NOMO-1 treated with DMSO at 0.1 percent for 48 hours (cell line): ENCODE data around the gene AUP1.
A peak's percentile ranks its signal among the peaks of the same experiment; 100 is the strongest.

Experiments
- DNase-seq: peaks from one replicate; lab custom pipeline; 2025; ENCODE audit not compliant: unreplicated experiment; lab: John Stamatoyannopoulos, UW

The AUP1 gene

DNA sequence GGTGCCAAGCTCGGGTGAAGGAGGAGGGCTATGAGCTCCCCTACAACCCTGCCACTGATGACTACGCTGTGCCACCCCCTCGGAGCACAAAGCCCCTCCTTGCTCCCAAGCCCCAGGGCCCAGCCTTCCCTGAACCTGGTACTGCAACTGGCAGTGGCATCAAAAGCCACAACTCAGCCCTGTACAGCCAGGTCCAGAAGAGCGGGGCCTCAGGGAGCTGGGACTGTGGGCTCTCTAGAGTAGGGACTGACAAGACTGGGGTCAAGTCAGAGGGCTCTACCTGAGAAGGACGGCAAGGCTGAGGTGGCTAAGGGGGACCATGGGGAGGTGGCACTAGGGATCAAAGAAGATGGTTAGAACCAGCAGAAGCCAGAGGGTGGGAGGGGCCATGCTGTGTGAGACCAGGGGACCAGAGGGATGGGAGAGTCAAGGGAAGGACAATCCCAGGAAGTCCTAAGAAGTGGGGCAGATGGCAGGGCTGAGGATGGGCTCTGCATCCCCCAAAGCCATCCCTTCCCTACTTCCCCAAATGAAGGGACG, 27.4 kb upstream of the AUP1 start:
- DNase-seq, result no peak

DNA sequence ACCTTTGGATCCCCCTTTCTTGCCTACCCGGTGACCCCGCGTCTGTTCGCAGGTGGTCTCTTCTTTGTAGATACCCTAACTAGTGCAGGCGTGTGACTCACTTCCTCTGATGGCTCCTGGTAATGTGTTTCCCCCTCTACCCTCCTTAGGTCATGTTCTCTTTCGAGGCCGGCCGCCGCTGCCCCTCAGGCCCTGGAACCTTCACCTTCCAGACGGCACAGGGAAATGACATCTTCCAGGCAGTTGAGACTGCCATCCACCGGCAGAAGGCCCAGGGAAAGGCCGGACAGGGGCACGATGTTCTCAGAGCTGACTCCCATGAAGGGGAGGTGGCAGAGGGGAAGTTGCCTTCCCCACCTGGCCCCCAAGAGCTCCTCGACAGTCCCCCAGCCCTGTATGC, 26.7 kb upstream of the AUP1 start:
- DNase-seq, result no peak

DNA sequence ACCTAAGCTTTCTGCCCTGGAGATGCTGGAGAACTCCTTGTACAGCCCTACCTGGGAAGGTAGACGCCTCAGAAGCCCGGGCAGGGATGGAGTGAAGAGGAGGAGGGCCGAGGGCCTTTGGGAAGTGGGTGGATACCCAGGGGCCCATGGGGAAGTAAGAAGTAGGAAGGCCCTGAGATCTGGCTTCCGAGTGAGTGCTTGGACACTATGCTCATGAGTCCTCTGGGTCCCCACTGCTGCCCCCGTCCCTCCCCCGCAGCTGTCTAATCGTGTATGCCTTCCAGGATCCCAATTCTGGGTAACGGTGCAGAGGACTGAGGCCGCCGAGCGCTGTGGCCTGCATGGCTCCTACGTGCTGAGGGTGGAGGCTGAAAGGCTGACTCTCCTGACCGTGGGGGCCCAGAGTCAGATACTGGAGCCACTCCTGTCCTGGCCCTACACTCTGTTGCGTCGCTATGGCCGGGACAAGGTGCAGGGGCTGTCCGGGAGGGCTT, 26.2 kb upstream of the AUP1 start:
- peak; percentile 45 for DNase-seq

DNA sequence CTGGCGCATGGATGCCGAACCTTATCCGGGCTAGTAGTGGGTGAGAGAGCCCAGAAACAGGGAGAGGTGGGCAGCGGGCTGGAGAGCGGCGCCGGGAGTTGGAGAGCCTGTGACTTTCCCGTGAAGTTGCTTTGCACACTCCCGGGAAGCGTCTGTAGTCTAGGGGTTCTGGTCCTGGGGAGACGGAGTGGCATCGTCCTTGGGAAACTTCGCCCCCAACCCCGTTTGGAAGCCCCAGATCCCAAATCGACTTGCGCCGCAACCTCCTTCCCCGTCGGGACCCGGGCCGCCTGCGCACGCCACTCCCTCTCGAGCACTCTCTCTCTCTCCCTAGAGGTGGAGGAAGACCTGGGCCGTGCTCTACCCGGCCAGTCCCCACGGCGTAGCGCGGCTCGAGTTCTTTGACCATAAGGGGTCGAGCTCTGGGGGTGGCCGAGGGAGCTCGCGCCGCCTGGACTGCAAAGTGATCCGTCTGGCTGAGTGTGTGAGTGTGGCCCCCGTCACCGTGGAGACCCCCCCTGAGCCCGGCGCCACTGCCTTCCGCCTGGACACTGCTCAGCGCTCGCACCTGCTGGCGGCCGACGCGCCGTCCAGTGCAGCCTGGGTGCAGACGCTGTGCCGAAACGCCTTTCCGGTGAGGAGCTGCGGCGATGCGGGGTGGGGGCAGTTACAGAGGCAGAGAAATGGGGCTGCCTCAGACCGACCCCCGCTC, 25.5 kb upstream of the AUP1 start:
- DNase-seq, result peak; percentile 69

DNA sequence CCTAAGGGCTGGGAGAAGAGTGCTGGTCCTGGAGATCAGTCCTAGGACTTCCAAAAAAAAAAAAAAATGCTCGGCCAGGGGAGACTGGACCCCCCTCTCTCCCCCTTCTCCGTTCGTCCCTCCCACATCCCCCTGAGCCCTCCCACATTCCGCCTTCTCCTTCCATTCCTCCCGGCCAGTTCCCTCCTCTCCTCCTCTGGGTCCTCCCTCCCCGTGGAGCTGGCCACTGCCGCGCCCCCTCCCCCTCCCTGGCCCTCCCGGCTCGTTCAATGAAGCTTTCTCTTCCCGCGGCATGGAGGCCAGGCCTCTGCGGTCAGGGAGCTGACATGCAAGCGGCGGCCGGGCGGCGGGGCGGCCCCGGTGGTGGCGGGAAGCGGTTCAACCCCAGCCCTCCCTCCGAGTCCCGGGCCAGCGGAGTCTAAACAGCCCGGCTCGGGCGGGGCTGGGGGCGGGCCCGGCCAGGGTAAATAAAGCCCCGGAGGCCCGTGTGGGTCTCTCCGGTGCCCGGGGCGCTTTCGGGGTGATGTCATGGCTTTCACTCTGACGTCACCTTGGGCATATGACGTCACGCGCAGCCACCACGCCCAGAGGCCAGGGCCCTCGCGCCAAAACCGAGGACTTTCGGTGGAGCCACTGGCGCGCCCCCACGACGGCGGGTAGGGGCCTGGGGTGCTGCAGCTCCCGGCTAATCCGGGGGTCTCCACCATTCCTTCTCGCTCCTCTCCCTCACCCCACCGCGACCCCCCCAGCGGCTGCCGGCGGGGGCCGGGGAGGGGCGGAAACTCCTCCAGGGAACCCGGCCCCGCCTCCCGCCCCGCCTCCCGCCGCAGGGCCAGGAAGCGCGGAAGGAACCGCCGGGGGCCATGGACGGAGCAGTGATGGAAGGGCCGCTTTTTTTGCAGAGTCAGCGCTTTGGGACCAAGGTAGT, 24.6 kb upstream of the AUP1 start, which contains the start of the genes DOK1 and LOXL3:
DOK1 (plus strand) TSS at position 829 of the 928 bp plus-strand sequence; CDS start at position 864, 35 bp downstream.
LOXL3 (minus strand) TSS at position 51 of the 928 bp plus-strand sequence. CDS start 1,308 bp downstream, outside the sequence.
- peak; percentile 66 for DNase-seq

DNA sequence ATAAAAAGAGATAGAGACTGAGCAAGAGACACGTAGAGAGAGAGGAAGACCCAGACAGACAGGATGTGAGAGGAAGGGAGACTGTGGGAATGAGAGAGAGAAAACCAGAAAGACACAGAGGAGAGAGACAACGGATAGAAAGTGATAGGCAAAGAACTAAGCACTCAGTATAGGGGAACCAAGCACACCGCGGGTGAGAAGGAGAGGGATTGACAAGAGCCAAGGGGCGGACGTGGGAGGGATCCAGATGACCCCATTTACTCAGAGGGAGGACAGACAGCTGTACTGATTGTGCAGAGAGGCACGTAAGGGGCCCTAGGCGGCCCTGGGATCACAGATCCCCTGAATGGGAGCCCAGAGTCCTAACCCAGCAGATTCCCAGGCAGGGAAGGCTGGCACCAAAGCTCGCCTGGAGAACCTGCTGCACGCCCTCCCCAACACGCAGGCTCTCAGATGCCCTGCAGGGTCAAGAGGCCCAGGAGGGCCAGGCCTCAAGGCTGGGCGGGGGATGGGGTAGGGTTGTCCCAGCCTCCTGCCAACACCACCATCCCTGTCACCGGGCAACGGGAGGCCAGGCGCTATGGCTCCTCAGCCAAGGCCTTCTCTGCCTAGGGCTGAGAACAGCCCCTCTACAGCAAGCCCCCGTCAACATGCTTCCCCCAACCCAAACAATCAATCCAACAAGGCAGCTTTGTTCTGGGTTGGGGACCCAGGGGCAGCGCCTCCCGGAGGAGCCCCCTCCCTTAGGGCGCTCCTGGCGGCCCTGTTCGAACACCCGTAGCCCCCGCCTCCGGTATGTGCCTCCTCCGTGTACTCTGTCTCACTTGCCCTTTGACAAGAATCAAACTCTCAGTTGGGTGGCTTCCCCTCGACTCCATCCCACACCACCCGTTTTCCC, 23.7 kb upstream of the AUP1 start:
- no peak for DNase-seq

DNA sequence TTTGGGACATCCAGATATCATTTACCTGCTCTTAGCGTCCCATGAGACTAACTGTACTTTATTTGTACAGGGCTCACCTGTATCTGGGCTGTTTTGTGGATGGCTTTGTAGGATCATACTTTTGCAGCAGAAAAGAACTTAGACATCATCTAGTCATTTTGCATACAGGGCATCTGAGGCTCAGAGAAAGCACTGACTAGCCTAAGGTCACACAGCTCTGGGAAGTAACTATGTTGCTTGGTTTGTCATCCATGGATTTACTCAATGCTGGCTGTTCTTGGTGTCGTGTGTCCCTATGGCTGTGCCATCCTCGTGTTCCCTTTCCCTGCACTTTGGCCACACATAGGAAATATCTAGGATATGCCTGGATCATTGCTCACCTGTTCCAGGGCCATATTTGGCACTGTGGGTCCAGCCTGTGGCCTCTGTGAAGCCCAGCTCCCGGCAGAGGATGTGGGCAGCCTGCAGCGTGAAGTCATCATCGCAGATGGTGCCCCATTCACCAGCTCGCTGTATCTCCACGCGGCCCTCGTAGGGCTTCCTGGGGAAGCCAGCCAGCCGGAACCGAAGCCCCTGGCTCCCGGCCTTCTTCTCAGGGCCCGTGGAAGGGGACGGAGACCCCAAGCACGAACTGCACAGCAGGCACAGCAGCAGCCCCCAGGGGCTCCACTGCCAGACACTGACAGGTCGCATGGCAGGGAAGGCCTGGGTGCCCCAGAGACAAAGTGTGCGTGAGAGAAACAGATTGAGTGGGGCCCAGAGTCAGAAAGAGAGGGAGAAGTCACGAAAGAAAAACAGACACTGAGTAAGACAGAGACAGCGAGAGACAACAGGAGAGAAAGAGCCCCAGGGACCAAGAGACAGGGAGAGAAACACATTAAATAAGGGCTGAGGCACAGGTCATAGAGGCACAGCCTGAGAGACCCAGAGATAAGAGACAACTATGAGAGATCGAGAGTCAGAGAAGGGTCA, 22.7 kb upstream of the AUP1 start:
- DNase-seq, result no peak

DNA sequence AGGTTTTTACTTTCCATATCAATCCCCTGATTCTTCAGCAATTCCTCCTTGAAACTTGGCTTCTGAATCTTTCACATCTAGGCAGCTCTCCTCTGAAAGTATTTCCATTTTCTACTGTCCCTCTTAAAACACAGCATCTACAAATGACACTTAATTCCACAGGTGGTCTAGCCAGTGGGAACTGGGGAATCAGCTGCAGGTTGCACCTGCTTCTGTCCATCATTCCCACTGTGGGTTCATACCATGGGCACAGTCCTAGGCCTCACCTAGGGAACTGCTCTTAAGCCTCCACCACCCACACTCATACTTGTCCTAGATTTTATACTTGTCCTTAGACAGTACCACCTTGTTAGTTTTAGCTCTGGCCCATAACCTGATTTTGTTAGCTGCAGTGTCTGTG, 22.0 kb upstream of the AUP1 start:
- no peak for DNase-seq

DNA sequence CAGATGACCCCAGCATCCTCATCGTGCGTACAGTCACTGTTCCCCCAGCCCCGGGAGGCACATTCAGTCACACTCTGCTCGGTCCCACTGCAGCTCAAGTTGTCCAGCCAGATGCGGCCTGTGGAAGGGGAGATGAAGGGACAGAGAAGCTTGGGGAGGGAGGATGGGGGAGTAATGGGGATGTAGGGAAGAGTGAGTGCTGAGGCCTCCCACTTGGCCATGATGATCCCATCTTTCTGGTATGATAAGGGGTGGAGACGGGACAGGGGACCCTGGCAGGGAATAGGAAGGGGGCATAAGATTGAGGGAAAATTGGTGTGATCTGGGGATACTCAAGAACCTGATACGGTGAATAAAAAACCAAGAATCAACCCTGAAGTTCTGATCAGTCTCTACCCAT, 20.7 kb upstream of the AUP1 start:
- no peak for DNase-seq

DNA sequence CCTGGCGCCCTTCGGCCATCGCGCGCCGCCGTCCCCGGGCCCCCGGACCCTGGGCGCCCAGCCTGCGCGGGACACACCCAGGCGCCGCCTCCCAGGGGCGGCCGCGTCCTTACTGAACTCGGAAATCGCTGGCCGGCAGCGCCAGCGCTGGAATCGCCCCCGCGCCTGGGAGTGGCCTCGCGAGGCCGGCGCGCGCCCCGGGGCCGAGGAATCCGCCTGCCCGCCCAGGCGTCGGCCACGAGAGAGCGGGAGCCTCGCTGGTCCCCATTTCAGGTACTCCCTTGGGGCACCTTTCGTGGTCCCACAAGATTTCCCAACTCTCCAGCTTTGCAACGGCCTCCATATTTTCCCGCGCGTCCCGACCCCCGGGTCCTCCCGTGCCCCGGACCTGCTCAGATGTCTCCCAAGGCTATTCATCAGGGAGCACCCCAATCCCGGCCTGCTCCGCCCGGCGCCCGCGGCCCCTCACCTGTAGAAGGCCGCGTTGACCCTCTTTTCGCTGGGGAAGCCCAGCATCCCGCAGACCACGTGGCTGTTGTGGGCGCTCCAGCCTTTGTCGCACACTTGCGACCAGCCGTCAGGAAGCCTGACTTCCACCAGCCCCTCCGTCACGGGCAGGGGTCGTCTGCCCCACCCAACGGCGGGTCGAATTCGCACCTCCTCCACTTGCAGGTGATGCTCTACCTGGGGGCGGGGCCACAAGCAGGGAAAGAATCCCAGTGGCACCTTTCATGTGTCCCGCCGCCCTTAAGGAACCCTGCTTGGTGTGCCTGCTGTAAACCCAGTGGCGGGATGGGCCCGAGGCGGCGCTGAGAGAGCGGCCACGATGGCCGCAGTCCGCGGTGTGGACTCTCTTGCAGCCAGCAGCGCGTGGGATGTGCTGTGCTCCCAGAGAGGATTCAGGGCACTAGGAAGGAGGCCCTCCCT, 19.7 kb upstream of the AUP1 start:
- DNase-seq, result peak; percentile 32

DNA sequence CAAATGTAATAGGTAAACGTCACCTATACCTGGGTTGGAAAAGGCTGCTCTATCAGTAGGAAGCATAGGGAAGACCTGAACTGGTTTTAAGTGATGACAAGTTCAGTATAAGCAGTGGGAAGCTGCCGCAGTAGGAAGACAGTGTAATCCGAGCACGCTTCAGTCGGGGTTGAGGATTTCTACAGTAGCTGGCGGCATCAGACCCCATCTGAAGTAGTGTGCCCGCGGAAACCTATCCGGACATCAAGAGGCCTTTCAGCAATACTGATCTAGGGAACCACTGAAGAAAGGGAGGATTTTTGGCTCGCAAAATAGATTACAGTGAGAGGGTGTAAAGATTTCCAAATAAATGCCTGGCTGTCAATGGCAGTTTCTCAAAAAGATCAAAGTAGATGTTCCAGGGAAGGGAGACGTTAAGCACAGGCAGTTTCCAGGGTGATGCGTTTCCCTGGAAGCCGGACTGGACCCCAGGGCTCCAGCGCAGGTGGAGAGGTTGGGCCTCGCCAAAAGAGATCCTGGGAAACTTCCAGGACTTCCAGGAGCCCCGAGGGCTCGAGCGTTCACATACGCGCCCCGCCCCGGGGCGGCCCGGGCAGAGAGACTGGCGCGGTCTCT, 18.9 kb upstream of the AUP1 start:
- no peak for DNase-seq

DNA sequence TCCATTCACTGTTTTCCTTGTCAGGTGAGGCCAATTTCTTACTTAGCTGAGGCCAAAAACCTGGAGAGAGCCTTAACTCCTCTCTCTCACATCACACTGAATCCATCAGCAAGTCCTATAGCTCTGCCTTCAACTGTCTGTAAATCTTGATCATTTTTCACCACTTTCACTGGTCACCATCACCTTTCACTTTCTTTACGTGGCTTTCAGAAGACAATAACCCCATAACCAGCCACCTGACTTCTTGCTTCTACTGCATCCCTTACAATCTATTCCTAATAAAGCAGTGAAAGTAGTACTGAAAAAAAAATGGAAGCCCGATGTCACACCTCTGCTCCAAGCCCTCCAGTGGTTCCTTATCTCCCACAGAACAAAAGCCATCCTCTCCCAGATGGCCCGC, 16.5 kb upstream of the AUP1 start:
- DNase-seq, result no peak

DNA sequence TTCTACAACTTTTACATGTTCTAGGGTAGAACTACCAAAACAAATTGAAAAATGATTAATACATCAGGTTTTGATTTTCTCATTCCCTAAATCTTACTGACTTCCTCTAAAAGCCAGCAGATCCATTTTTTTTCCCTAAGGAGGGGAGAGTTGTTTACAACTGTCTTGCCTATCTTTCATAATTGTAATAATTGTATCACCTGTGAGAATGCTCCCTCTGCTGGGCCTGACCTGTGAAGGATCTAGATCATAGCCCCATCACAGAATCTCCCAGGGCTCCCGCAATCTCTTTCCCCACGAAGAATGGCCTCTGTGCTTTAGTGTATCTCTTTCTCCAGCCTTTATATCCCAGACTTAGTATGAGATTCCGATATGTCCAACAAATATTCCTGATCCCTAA, 15.1 kb upstream of the AUP1 start:
- no peak for DNase-seq

DNA sequence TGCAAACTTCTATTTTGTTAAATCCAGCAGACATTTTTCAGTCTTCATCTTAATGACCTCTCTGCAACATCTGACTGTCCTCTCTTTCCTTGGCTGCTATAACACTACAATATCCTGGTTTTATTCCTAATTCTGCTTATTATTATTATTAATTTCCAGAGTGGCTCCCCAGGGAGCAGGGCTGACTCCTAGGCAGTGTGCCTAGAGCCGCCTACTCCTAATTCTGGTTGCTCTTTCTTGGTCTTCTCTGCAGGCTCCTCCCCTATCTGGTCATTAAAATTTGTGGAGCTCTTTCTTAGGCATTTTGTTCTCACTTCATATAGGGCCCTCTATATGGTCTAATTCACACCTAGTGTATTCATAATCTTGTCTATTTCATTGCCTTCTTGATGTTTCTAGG, 13.5 kb upstream of the AUP1 start:
- no peak for DNase-seq

DNA sequence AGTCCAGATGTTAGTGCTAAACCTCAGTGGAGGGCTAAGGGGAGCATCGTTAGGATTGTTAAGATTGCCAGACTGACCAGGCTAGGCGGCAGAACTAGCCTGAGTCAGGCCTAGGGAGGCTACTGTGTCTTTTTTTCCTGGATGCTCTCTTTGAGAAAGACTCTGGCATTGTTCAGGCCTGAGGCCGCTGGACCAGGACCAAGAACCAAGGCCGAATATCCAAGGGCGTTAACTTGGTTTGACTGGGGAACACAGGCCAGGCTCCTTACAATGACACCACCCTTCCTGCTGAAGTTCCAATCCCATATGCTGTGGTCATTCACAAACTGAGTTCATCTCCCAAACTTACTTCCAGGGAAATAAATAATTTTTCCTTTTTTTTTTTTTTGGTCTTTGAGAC, 10.8 kb upstream of the AUP1 start:
- no peak for DNase-seq

DNA sequence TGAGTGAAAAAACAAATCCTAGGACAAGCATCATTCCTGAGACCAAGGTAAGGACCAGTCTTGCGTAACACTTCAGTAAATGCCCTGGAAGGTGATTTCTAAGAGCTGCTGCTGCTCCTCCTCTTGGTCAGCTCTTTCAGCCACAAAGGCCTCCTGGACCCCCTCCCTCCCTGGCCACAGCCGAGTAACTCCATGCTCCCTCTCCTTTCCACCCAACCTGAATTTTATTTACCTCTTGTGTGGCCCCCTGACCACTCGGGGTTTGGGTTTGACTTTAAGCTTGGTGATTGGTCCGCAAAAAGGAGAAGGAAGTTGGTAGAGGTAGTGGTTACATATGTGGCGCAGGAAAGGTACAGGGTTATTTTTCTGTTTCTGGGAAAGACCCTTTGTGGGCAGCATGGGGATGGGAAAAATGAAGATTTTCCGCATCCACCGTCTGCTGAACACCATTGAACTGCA, 9.4 kb upstream of the AUP1 start:
- peak; percentile 25 for DNase-seq

DNA sequence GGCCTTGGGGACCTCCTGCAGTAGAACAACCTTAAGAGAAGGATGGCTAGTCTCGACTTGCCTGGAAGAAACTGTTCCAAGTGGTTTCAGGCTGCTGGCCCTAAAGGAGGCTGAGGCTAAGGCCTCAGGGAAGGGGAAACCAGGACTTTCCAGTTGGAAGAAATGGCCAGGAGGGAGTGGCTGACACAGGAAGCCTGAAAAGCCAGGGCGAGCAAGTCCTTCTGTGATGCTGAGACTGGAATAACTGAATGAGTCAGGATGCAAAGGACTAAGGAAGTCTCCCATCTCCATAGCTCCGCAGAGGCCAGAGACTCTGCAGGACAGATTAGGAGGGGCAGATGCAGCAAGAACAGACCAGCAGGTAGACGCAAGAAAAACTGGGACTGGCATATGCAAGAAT, 7.6 kb upstream of the AUP1 start:
- no peak for DNase-seq
